Progenitor cell of endocrine pancreas (in vitro differentiated cells): ENCODE measurements around the gene MKNK1. TPM values are rescaled to one million over a fixed set of nuclear protein-coding genes. Genes with fewer than 3 reads are reported as not detected.

Experiments used
- DNase-seq: peaks from one replicate; pipeline ENCODE4 v3.0.0; 2021; ENCODE audit warnings: low spot score; ENCODE audit not compliant: unreplicated experiment
- H3K27ac Mint-ChIP-seq: 2 replicates; pipeline ENCODE4 v1.8.0; 2021; ENCODE audit warnings: mild to moderate bottlenecking, moderate library complexity, mixed read lengths
- H3K27me3 Mint-ChIP-seq: 2 replicates; pipeline ENCODE4 v1.8.0; 2021; ENCODE audit warnings: mixed read lengths
- H3K36me3 Mint-ChIP-seq: 2 replicates; pipeline ENCODE4 v1.8.0; 2022; ENCODE audit warnings: mixed read lengths; ENCODE audit not compliant: insufficient read depth
- H3K4me1 Mint-ChIP-seq: 2 replicates; pipeline ENCODE4 v1.8.0; 2021; ENCODE audit warnings: low read depth, mixed read lengths
- H3K4me3 Mint-ChIP-seq: 2 replicates; pipeline ENCODE4 v1.8.0; 2021; ENCODE audit warnings: low read depth, mild to moderate bottlenecking, moderate library complexity, mixed read lengths
- H3K9me3 Mint-ChIP-seq: 2 replicates; pipeline ENCODE4 v1.8.0; 2021; ENCODE audit warnings: low read depth, mixed read lengths
- CTCF ChIP-seq: fragments of 200-600 bp; sonication (generic); IDR thresholded peaks from one replicate; pipeline ENCODE4 v1.5.0; 2021; ENCODE audit warnings: antibody characterized with exemption, mild to moderate bottlenecking; ENCODE audit not compliant: unreplicated experiment
- total RNA-seq: library from RNA; stranded (reverse); gene quantifications from 2 replicates; pipeline ENCODE4 v1.2.1, GENCODE V29; 2021

The MKNK1 gene
- total RNA-seq, 1 donor from 2014 or later = 29.3 TPM

DNA sequence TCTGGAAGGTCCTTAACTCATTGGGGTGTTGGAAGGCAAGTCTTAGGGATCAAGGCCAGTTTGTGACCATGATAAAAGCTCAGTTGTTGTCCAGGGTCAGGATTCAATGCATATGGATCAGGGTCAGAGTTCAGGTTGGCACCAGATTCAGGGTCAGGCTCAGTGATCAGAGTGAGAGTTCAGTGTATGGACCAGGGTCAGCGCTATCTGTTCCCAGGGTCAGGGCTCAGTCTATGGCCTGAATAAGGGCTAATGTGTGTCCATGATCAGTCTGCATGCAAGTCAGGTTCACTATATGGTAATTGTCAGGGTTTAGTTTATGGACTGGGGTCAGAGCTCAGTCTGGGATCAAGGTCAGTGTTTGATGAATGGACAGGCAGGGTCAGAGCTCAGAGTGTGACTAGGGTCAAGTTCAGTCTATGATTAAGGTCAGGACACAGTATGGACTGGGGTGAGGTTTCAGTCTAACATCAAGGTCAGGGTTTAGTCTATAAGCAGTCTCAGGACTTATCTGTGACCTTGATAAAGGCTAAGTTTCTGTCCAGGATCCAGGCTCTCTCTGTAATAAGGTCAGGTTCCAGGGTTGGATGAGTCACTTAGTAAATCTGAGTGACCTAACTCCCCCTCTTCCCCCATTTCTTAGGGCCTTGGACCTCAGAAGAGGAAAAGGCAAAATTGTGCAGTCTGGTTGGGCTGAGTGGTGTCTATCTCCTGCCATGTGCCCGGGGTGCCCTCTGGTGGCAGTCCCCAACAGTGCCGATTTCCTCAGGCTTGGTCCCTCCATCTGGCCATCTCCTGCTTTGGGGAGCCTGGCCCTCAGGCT lies 76.4 kb downstream of the MKNK1 start:
- H3K9me3 Mint-ChIP-seq = no peaks in the 10 kb centered on the region
- H3K4me1 Mint-ChIP-seq = peaks cover 4% of the 10 kb centered on the region
- H3K36me3 Mint-ChIP-seq = no peaks in the 10 kb centered on the region
- H3K4me3 Mint-ChIP-seq = no peak overlapping the region
- no peak overlapping the region for H3K27ac Mint-ChIP-seq
- peak; percentile 89 for TF ChIP-seq CTCF
- DNase-seq = peak; percentile 80
- peaks cover 87% of the 10 kb centered on the region for H3K27me3 Mint-ChIP-seq

DNA sequence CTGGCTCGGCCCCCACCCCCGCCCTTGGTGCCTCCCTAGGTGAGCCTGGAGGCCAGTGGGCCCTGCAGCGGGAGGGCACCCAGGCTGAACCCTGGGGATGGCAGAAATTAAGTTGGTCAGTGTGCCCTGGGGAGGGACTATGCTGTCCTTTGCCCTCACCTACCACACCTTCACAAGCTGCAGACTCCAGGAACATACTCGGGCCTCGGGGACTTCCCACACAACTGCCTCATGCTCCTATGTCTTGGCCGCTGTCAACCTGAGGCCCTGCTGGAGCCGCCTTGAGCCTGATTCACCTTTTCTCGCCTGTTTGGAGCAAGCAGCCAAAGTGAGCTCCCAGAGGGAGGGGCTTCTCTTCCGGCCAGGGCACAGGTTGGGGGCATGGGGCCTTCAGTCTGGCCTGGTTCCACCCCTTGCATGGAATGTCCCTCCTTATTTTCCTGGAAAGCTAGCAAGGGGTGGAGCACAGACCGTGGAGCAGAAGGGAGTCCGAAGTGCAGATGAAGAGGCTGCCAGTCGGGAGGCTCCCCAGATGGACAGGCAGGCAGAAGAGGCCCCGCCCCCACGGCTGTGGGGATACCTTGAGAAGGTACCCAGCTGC lies 77.3 kb downstream of the MKNK1 start:
- no peak overlapping the region for H3K27ac Mint-ChIP-seq
- no peaks in the 10 kb centered on the region for H3K36me3 Mint-ChIP-seq
- peaks cover 90% of the 10 kb centered on the region for H3K27me3 Mint-ChIP-seq
- no peak overlapping the region for H3K4me3 Mint-ChIP-seq
- no peak for TF ChIP-seq CTCF
- peaks cover 7% of the 10 kb centered on the region for H3K4me1 Mint-ChIP-seq
- no peaks in the 10 kb centered on the region for H3K9me3 Mint-ChIP-seq
- DNase-seq = no peak

DNA sequence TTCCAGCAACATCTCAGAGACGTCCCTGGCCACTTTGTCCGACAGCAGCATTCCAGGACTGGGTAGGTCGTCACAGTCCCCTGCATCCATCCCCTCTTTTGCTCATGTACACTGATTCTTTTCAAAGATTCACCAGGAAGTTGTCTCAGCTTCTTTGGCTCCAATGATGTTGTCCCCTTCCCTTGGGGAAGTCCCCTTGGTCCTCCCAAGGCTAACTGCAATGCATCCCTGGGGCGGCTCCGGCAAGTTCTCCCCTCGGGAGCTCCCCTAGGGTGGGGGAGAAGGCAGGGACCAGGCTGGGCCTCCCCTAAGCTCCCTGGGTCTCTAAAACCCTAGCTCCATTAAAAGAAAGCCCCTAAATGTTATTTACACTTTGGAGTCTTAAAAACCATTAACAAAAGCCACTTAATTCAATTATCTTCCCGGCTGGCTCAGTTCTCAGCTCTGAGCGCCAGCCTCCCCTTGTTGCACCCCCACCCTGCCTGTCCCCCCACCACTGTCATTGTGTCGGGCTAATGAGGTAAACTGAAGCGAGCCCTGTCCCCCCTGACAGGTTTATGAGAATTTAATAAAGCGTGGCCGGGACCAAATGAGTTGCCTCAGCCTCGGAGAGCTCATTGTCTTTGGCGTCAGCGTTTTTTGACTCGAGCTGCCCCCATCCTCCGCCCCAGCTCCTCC lies 77.9 kb downstream of the MKNK1 start:
- Mint-ChIP-seq H3K27ac (no peak overlapping the region), H3K9me3 (no peaks in the 10 kb centered on the region), H3K27me3 (peaks cover 88% of the 10 kb centered on the region), H3K36me3 (no peaks in the 10 kb centered on the region), H3K4me3 (no peak overlapping the region), H3K4me1 (peaks cover 7% of the 10 kb centered on the region)
- DNase-seq = no peak
- TF ChIP-seq CTCF = no peak

DNA sequence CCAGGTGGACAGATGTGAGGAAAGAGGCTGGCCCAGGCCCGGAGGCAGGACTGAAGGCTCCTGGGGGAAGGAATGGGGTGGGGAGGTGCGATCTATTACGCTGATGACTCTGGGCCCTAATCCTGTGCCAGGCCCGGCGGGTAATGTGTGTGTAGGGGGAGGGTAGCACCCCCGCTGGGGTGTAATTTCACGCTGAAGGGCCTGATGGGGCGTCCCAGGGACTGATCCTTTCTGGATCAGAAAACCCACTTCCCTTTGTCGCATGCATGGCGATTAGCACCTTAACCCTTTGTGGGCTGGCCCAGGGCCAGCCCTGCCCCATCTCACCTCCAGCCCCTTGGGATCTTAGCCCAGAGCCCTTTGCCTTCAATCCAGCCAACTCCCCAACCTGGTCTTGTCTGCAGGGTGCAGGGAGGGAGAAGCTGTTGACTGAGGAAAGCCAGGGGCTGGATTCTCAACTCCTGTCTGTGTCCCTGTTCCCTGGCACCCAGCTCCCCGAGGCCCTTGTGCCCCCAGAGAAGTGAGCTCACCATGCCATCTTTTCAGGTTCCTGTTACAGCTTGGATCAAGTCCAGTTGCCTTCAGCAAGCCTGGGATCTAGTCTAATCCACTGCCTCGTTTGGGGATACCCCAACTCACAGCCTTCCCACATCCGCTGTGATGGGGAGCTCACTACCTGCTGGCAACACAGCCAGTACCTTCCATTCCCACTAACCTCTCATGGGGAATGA lies 78.7 kb downstream of the MKNK1 start:
- Mint-ChIP-seq H3K4me1 (peaks cover 8% of the 10 kb centered on the region), H3K4me3 (no peak overlapping the region), H3K27me3 (peaks cover 84% of the 10 kb centered on the region), H3K9me3 (no peaks in the 10 kb centered on the region), H3K27ac (no peak overlapping the region), H3K36me3 (no peaks in the 10 kb centered on the region)
- TF ChIP-seq CTCF = no peak
- DNase-seq = no peak

DNA sequence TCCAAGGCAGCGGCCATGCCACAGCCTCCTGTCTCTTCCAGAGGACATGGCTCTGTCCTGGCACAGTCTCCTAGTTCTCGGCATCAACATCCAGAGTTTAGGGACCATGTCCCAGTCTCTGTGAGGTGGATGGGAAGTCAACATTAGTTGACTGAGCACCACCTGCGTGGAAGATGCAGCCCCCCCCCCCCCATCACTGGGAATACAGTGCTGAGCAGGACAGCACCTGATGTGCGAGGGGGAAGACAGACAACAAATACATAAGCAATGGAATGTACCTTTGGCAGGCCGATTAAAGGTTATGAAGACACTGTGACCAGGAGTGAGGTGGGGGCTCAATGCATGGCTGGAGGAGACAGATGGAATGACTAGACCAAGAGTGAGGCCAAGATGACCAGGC lies 79.2 kb downstream of the MKNK1 start:
- Mint-ChIP-seq H3K36me3 (no peaks in the 10 kb centered on the region), H3K27me3 (peaks cover 84% of the 10 kb centered on the region), H3K27ac (no peak overlapping the region), H3K9me3 (no peaks in the 10 kb centered on the region), H3K4me3 (no peak overlapping the region), H3K4me1 (peaks cover 13% of the 10 kb centered on the region)
- DNase-seq = no peak
- no peak for TF ChIP-seq CTCF
